ENCODE data around the gene SDHB.

SDHB gene

GRCh38 chr1:17053685-17054410 is at the start of gene SDHB:
TSS of gene SDHB (minus strand) at chr1:17054032. CDS start at chr1:17054019, 13 bp downstream.
- peak; percentile 98 for DNase-seq (ENCODE audit: low read depth)

- no peak for DNase-seq (ENCODE audit: low read depth)
Measured at GRCh38 chr1:17102232-17102631, 48.4 kb upstream of the SDHB start.

- no peak for DNase-seq (ENCODE audit: low read depth)
Measured at GRCh38 chr1:17101261-17101660, 47.4 kb upstream of the SDHB start.

- no peak for DNase-seq (ENCODE audit: low read depth)
Measured at GRCh38 chr1:17099616-17100340, 45.9 kb upstream of the SDHB start.

- DNase-seq (ENCODE audit: low read depth), result no peak
Measured at GRCh38 chr1:17098446-17099317, 44.9 kb upstream of the SDHB start.

- DNase-seq (ENCODE audit: low read depth), result no peak
Measured at GRCh38 chr1:17097787-17098186, 44.0 kb upstream of the SDHB start.

GRCh38 chr1:17097147-17097546 is 43.3 kb upstream of the SDHB start:
- DNase-seq (ENCODE audit: low read depth), result no peak

- DNase-seq (ENCODE audit: low read depth), result no peak
Measured at GRCh38 chr1:17096584-17096983, 42.8 kb upstream of the SDHB start.

GRCh38 chr1:17095141-17095540 is 41.3 kb upstream of the SDHB start:
- DNase-seq (ENCODE audit: low read depth), result no peak

GRCh38 chr1:17094664-17095063 is 40.8 kb upstream of the SDHB start:
- no peak for DNase-seq (ENCODE audit: low read depth)

- DNase-seq (ENCODE audit: low read depth), result no peak
Measured at GRCh38 chr1:17093822-17094393, 40.1 kb upstream of the SDHB start.

- DNase-seq (ENCODE audit: low read depth), result no peak
Measured at GRCh38 chr1:17091252-17091651, 37.4 kb upstream of the SDHB start.

GRCh38 chr1:17089506-17089905 is 35.7 kb upstream of the SDHB start:
- no peak for DNase-seq (ENCODE audit: low read depth)

GRCh38 chr1:17086751-17087150 is 32.9 kb upstream of the SDHB start:
- no peak for DNase-seq (ENCODE audit: low read depth)

GRCh38 chr1:17084787-17085186 is 31.0 kb upstream of the SDHB start:
- DNase-seq (ENCODE audit: low read depth), result no peak

- DNase-seq (ENCODE audit: low read depth), result no peak
Measured at GRCh38 chr1:17082761-17083160, 28.9 kb upstream of the SDHB start.

GRCh38 chr1:17081439-17081838 is 27.6 kb upstream of the SDHB start:
- no peak for DNase-seq (ENCODE audit: low read depth)

- DNase-seq (ENCODE audit: low read depth), result no peak
Measured at GRCh38 chr1:17080880-17081279, 27.0 kb upstream of the SDHB start.

GRCh38 chr1:17080085-17080759 is 26.4 kb upstream of the SDHB start:
- DNase-seq (ENCODE audit: low read depth), result no peak

GRCh38 chr1:17078991-17079868 is 25.4 kb upstream of the SDHB start:
- no peak for DNase-seq (ENCODE audit: low read depth)
